HepG2 (cell line): ENCODE results near the gene ATP6V0E2. TPM values are rescaled to one million over a fixed set of nuclear protein-coding genes. Genes with fewer than 3 reads are reported as not detected.

ENCODE experiments used
- ATAC-seq: fragments of 200-7000 bp; cut with Tn5 transposase; 3 replicates; pipeline ENCODE4 v1.9.1; 2020; ENCODE audit warnings: mild to moderate bottlenecking, moderate library complexity
- BruUV-seq: library from RNA; stranded (reverse); fragments of 400-500 nt; replicated peaks from 2 replicates; lab custom pipeline; 2021; lab: Mats Ljungman, UMichigan
- CTCF ChIA-PET: fragments of 300-600 bp; formaldehyde crosslinking; extraction: SDS; loops from one replicate; lab custom pipeline; 2021; ENCODE audit warnings: low total read pairs, inconsistent platforms, low intra/inter-chr PET ratio; lab: Yijun Ruan, JAX
- POLR2A ChIA-PET: fragments of 350-600 bp; sonication (Branson Sonifier 250); formaldehyde crosslinking; loops from one replicate; lab custom pipeline; 2020; ENCODE audit warnings: antibody characterized with exemption, inconsistent platforms; lab: Yijun Ruan, JAX
- DNase-seq: peaks from one replicate; pipeline ENCODE4 v3.0.0-alpha.2; 2015; ENCODE audit warnings: low spot score
- FAIRE-seq: peaks from 3 replicates; lab custom pipeline; 2011; peaks lifted over from hg19 to GRCh38; lab: Jason Lieb, UNC
- H2AFZ ChIP-seq: one replicate; pipeline ENCODE4 v1.6.1; 2011; ENCODE audit warnings: low read length, inconsistent platforms
- H3K27ac ChIP-seq: fragments of 300-600 bp; 3 replicates; pipeline ENCODE4 v1.8.0; 2011; ENCODE audit warnings: mixed run types, mild to moderate bottlenecking, mixed read lengths, low read length, inconsistent platforms; ENCODE audit not compliant: insufficient read depth; ENCODE audit errors: extremely low read length
- H3K27me3 ChIP-seq, 2 experiments: fragments of 200-600 bp in 1 of 2; 2 replicates in 1 of 2; 3 replicates in 1 of 2; pipeline versions ENCODE4 v1.6.0 to v1.8.0; 2011; ENCODE audit warnings: low read length in 2 of 2, mild to moderate bottlenecking in 2 of 2, moderate library complexity in 2 of 2, inconsistent platforms in 1 of 2; ENCODE audit not compliant: insufficient read depth in 2 of 2, control insufficient read depth in 1 of 2
- H3K36me3 ChIP-seq, 2 experiments: fragments of 200-600 bp in 1 of 2; replicated peaks in 1 of 2; 2 replicates in 1 of 2; 3 replicates in 1 of 2; pipeline versions ENCODE4 v1.5.1 to v1.8.0; 2011; ENCODE audit warnings: low read length in 2 of 2, inconsistent platforms in 1 of 2; ENCODE audit not compliant: insufficient read depth in 2 of 2, control insufficient read depth in 1 of 2
- H3K4me1 ChIP-seq: 2 replicates; pipeline ENCODE4 v1.5.1; 2012; ENCODE audit warnings: low read length, inconsistent platforms; ENCODE audit not compliant: insufficient read depth
- H3K4me2 ChIP-seq: 2 replicates; pipeline ENCODE4 v1.6.0; 2011; ENCODE audit warnings: low read depth, low read length, inconsistent platforms
- H3K4me3 ChIP-seq, 3 experiments: fragments of 200-600 bp in 1 of 3; sonication (generic), shearing (Covaris generic) in 1 of 3; replicated peaks in 1 of 3; 2 replicates each; pipeline ENCODE4 v1.5.1; 2011 to 2016; ENCODE audit warnings: low read length in 3 of 3, inconsistent platforms in 2 of 3, low read depth in 2 of 3, mild to moderate bottlenecking in 2 of 3, control low read depth in 1 of 3, mixed read lengths in 1 of 3; ENCODE audit not compliant: insufficient read depth in 1 of 3
- H3K79me2 ChIP-seq: one replicate; pipeline ENCODE4 v1.6.1; 2011; ENCODE audit warnings: low read length, inconsistent platforms; ENCODE audit not compliant: insufficient read depth
- H3K9ac ChIP-seq: 2 replicates; pipeline ENCODE4 v1.6.0; 2011; ENCODE audit warnings: mild to moderate bottlenecking, low read depth, low read length, inconsistent platforms; ENCODE audit not compliant: insufficient read depth
- H3K9me3 ChIP-seq: 2 replicates; pipeline ENCODE4 v1.5.1; 2012; ENCODE audit warnings: mild to moderate bottlenecking, low read length
- H4K20me1 ChIP-seq: 2 replicates; pipeline ENCODE4 v1.6.0; 2011; ENCODE audit warnings: inconsistent platforms, mild to moderate bottlenecking, low read length, moderate library complexity; ENCODE audit not compliant: insufficient read depth
- ARNT ChIP-seq: fragments of 450-650 bp; IDR thresholded peaks from 2 replicates; pipeline ENCODE4 v1.6.1; 2017
- CHD4 ChIP-seq: fragments of 200-600 bp; sonication (generic); IDR thresholded peaks from 2 replicates; pipeline ENCODE4 v1.7.0; 2017; ENCODE audit warnings: mild to moderate bottlenecking, low read length, borderline replicate concordance
- HNRNPUL1 ChIP-seq: fragments of 200-400 bp; formaldehyde crosslinking; IDR thresholded peaks from 2 replicates; pipeline ENCODE4 v1.6.1; 2017; ENCODE audit warnings: low read depth, mild to moderate bottlenecking, low read length, moderate library complexity
- MTA3 ChIP-seq: sonication (generic); formaldehyde crosslinking; IDR thresholded peaks from 2 replicates; pipeline ENCODE4 v1.4.0; 2020; ENCODE audit warnings: missing genetic modification reagents
- RXRB ChIP-seq: IDR thresholded peaks from 2 replicates; pipeline ENCODE4 v1.6.1; 2016; ENCODE audit warnings: borderline replicate concordance, missing genetic modification reagents, missing compliant biosample characterization
- SMARCE1 ChIP-seq: fragments of 450-650 bp; IDR thresholded peaks from 2 replicates; pipeline ENCODE4 v1.6.1; 2017; ENCODE audit warnings: borderline replicate concordance
- ZNF20 ChIP-seq: sonication (generic); formaldehyde crosslinking; IDR thresholded peaks from 2 replicates; pipeline ENCODE4 v1.4.0; 2020; ENCODE audit warnings: mild to moderate bottlenecking, moderate library complexity, missing genetic modification reagents
- ZNF670 ChIP-seq: sonication (generic); formaldehyde crosslinking; IDR thresholded peaks from 2 replicates; pipeline ENCODE4 v1.8.0; 2022; ENCODE audit warnings: mild to moderate bottlenecking, missing genetic modification reagents, borderline replicate concordance
- ZNF703 ChIP-seq: sonication (generic); formaldehyde crosslinking; IDR thresholded peaks from 2 replicates; pipeline ENCODE4 v1.5.1; 2020; ENCODE audit warnings: missing genetic modification reagents, mild to moderate bottlenecking, moderate library complexity, borderline replicate concordance
- ZSCAN25 ChIP-seq: sonication (generic); formaldehyde crosslinking; IDR thresholded peaks from 2 replicates; pipeline ENCODE4 v1.8.0; 2022; ENCODE audit warnings: mild to moderate bottlenecking, missing genetic modification reagents
- WGBS: methylation state at CpG from one replicate; pipeline ENCODE4 v1.1.6; 2017; ENCODE audit warnings: low lambda C conversion rate; 5-methylcytosine and 5-hydroxymethylcytosine counted together
- in situ Hi-C: cut with HindIII; loops from 2 replicates; pipeline ENCODE4 v1.10.0; 2017; ENCODE audit warnings: low pct_unique_long_range_greater_than_20kb; ENCODE audit not compliant: extremely low pct_ligation_motif_present
- intact Hi-C: fragments of 100-400 bp; cut with micrococcal nuclease; formaldehyde crosslinking; loops from one replicate; pipeline ENCODE4 v1.10.0; 2022; ENCODE audit not compliant: unreplicated experiment
- polyA plus RNA-seq, 8 experiments: library from polyadenylated mRNA; depleted of rRNA in 3 of 8; stranded (reverse) in 7 of 8; unstranded in 1 of 8; fragments of >200 nt; fragmentation: Illumina TruSeq in 4 of 8; extraction: Trizol in 4 of 8; gene quantifications; 2 replicates each; pipeline versions ENCODE4 v1.2.1 to v1.2.3, GENCODE V29; 2011 to 2016; ENCODE audit warnings: low read depth in 4 of 8, missing spikeins in 1 of 8, mixed read lengths in 1 of 8; ENCODE audit not compliant: insufficient read depth in 1 of 8
- total RNA-seq, 5 experiments: library from RNA; depleted of rRNA; stranded (reverse); fragments of >200 nt; fragmentation: Illumina TruSeq; extraction: Trizol; gene quantifications; 2 replicates each; pipeline ENCODE4 v1.2.3, GENCODE V29; 2016; ENCODE audit warnings: low read depth in 1 of 5
- TF ChIP-seq, protein P1 (sequence below): sonication (generic); formaldehyde crosslinking; IDR thresholded peaks from 2 replicates; pipeline ENCODE4 v1.5.0; 2020; ENCODE audit warnings: missing genetic modification reagents
- TF ChIP-seq, protein P2 (sequence below): sonication (generic); formaldehyde crosslinking; IDR thresholded peaks from 2 replicates; pipeline ENCODE4 v1.4.0; 2020; ENCODE audit warnings: mild to moderate bottlenecking, missing genetic modification reagents
- TF ChIP-seq, protein P3 (sequence below): IDR thresholded peaks from 2 replicates; pipeline ENCODE4 v1.6.1; 2016; ENCODE audit warnings: low read depth
- TF ChIP-seq, protein P4 (sequence below): IDR thresholded peaks from 2 replicates; pipeline ENCODE4 v1.6.1; 2012; ENCODE audit warnings: inconsistent platforms

Gene ATP6V0E2
- total and polyA plus RNA-seq, 2 of the 13 experiments (the other 11 are each of a cell fraction or from before 2014, with no cell fraction given), result 36.8 to 203 TPM

DNA sequence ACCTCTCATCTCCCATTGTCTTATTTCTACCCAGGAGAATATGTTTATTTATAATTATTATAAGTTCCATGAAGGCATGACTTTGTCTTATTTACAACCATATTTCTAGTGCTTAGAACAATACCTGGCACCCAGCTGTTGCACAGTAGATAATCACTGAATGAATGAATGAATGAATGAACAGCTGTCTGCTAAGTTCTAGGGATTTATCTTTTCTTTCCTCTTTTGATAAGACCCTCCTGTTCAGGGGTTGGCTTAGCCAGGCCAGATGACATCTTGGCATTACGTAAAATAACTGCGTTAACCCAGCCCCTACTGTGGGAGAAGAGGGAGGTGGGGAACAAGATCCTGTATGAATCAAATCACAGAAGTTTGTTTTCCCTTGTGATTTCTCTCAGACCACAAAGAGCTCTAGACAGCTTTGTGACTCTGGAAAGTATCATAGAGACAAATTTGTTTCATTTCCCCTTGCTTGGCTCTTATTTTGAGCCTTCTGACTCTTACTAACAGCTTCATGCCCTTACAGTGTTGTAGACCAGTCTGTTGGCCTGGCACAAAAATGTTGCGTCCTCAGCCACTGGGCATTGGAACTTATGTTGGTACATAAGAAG, 27.2 kb upstream of the ATP6V0E2 start:
- H3K79me2 ChIP-seq, result no peaks in the 10 kb centered on the region
- H3K27ac ChIP-seq, result no peak overlapping the region
- no peak for DNase-seq
- H3K9ac ChIP-seq, result no peak overlapping the region
- H3K4me1 ChIP-seq, result no peaks in the 10 kb centered on the region
- H3K36me3 ChIP-seq, result no peaks in the 10 kb centered on the region
- POLR2A ChIA-PET, result interaction anchor here (0.8 kb wide), 1 partner anchor 8 kb away, joined by 3 read pairs; the partner anchor contains the start of gene ZNF862
- no peak overlapping the region for H3K4me3 ChIP-seq
- TF ChIP-seq ZNF670 (CRISPR knock-in tag) (no peak), SMARCE1 (no peak), RXRB (no peak), HNRNPUL1 (no peak), ZNF20 (CRISPR knock-in tag) (no peak), MTA3 (no peak), ZNF703 (no peak), ARNT (no peak), CHD4 (no peak), ZSCAN25 (CRISPR knock-in tag) (no peak)
- TF ChIP-seq, protein P1, sequence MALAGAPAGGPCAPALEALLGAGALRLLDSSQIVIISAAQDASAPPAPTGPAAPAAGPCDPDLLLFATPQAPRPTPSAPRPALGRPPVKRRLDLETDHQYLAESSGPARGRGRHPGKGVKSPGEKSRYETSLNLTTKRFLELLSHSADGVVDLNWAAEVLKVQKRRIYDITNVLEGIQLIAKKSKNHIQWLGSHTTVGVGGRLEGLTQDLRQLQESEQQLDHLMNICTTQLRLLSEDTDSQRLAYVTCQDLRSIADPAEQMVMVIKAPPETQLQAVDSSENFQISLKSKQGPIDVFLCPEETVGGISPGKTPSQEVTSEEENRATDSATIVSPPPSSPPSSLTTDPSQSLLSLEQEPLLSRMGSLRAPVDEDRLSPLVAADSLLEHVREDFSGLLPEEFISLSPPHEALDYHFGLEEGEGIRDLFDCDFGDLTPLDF (CRISPR knock-in tag), result no peak
- TF ChIP-seq, protein P2, sequence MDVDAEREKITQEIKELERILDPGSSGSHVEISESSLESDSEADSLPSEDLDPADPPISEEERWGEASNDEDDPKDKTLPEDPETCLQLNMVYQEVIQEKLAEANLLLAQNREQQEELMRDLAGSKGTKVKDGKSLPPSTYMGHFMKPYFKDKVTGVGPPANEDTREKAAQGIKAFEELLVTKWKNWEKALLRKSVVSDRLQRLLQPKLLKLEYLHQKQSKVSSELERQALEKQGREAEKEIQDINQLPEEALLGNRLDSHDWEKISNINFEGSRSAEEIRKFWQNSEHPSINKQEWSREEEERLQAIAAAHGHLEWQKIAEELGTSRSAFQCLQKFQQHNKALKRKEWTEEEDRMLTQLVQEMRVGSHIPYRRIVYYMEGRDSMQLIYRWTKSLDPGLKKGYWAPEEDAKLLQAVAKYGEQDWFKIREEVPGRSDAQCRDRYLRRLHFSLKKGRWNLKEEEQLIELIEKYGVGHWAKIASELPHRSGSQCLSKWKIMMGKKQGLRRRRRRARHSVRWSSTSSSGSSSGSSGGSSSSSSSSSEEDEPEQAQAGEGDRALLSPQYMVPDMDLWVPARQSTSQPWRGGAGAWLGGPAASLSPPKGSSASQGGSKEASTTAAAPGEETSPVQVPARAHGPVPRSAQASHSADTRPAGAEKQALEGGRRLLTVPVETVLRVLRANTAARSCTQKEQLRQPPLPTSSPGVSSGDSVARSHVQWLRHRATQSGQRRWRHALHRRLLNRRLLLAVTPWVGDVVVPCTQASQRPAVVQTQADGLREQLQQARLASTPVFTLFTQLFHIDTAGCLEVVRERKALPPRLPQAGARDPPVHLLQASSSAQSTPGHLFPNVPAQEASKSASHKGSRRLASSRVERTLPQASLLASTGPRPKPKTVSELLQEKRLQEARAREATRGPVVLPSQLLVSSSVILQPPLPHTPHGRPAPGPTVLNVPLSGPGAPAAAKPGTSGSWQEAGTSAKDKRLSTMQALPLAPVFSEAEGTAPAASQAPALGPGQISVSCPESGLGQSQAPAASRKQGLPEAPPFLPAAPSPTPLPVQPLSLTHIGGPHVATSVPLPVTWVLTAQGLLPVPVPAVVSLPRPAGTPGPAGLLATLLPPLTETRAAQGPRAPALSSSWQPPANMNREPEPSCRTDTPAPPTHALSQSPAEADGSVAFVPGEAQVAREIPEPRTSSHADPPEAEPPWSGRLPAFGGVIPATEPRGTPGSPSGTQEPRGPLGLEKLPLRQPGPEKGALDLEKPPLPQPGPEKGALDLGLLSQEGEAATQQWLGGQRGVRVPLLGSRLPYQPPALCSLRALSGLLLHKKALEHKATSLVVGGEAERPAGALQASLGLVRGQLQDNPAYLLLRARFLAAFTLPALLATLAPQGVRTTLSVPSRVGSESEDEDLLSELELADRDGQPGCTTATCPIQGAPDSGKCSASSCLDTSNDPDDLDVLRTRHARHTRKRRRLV, result no peak
- TF ChIP-seq, protein P3, sequence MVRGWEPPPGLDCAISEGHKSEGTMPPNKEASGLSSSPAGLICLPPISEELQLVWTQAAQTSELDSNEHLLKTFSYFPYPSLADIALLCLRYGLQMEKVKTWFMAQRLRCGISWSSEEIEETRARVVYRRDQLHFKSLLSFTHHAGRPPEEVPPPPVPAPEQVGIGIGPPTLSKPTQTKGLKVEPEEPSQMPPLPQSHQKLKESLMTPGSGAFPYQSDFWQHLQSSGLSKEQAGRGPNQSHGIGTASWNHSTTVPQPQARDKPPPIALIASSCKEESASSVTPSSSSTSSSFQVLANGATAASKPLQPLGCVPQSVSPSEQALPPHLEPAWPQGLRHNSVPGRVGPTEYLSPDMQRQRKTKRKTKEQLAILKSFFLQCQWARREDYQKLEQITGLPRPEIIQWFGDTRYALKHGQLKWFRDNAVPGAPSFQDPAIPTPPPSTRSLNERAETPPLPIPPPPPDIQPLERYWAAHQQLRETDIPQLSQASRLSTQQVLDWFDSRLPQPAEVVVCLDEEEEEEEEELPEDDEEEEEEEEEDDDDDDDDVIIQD (CRISPR knock-in tag), result no peak
- TF ChIP-seq, protein P4, sequence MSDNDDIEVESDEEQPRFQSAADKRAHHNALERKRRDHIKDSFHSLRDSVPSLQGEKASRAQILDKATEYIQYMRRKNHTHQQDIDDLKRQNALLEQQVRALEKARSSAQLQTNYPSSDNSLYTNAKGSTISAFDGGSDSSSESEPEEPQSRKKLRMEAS, result no peak
- CTCF ChIA-PET, result no interaction called here
- H3K27me3 ChIP-seq, result peaks cover 0 to 29% of the 10 kb centered on the region in 2 experiments; a peak in 3 of 5 replicates
- intact Hi-C loops (no loop called here), in situ Hi-C loops (no loop called here)
- H3K9me3 ChIP-seq, result no peaks in the 10 kb centered on the region
- no peak overlapping the region for H2AFZ ChIP-seq
- H4K20me1 ChIP-seq, result no peaks in the 10 kb centered on the region
- no peak for FAIRE-seq
- BruUV-seq, result no TSS peak
- ATAC-seq, result no peak
- WGBS, result 76% methylated on average over 3 of the region's 3 CpGs
- no peak overlapping the region for H3K4me2 ChIP-seq
